Skeletal muscle cell (primary cell): ENCODE results near the gene CWC27.

Experiments used
- DNase-seq: peaks from one replicate; pipeline ENCODE4 v3.0.0-alpha.2; 2010; ENCODE audit warnings: low read depth
- H3K4me3 ChIP-seq: 2 replicates; pipeline ENCODE4 v1.5.1; 2011; ENCODE audit warnings: low read depth, mild to moderate bottlenecking, control low read depth, low read length, moderate library complexity

Gene CWC27

GRCh38 chr5:65050140-65050539 is 281.4 kb downstream of the CWC27 start:
- no peak for DNase-seq
- H3K4me3 ChIP-seq, result no peak overlapping the region

GRCh38 chr5:65050826-65051498 is 282.2 kb downstream of the CWC27 start:
- no peak overlapping the region for H3K4me3 ChIP-seq
- no peak for DNase-seq

- H3K4me3 ChIP-seq, result no peak overlapping the region
- no peak for DNase-seq
These were observed 287.2 kb downstream of the CWC27 start for GRCh38 chr5:65055938-65056337.

GRCh38 chr5:65059681-65060598 is 291.2 kb downstream of the CWC27 start:
- no peak for DNase-seq
- H3K4me3 ChIP-seq, result no peak overlapping the region

- H3K4me3 ChIP-seq, result no peak overlapping the region
- no peak for DNase-seq
These were observed 292.7 kb downstream of the CWC27 start for GRCh38 chr5:65061250-65061973.

- H3K4me3 ChIP-seq, result no peak overlapping the region
- DNase-seq, result no peak
These were observed 293.2 kb downstream of the CWC27 start for GRCh38 chr5:65061974-65062353.

GRCh38 chr5:65062469-65063083 is 293.8 kb downstream of the CWC27 start:
- H3K4me3 ChIP-seq, result no peak overlapping the region

GRCh38 chr5:65065001-65065511 is 296.3 kb downstream of the CWC27 start:
- DNase-seq, result no peak

More at GRCh38 chr5:65062469-65063083, 293.8 kb downstream of the CWC27 start:
- peak; percentile 98 for DNase-seq

GRCh38 chr5:65066387-65067146 is 297.8 kb downstream of the CWC27 start:
- DNase-seq, result peak; percentile 89
- no peak overlapping the region for H3K4me3 ChIP-seq

More at GRCh38 chr5:65065001-65065511, 296.3 kb downstream of the CWC27 start:
- H3K4me3 ChIP-seq, result no peak overlapping the region

- H3K4me3 ChIP-seq, result no peak overlapping the region
- no peak for DNase-seq
These were observed 298.4 kb downstream of the CWC27 start for GRCh38 chr5:65067147-65067506.
